Fibroblast of skin of left biceps (primary cell): ENCODE data around the gene CGREF1.
"Not testable (repeated sequence)": the region's sequence is repeated elsewhere in the genome, so short reads cannot be mapped to it uniquely, and the experiment has no call there.

Experiments used
- DNase-seq, 2 experiments: peaks; one replicate each; pipeline ENCODE4 v3.0.0-alpha.2; 2013; ENCODE audit warnings: low read depth in 2 of 2

The CGREF1 gene

DNA sequence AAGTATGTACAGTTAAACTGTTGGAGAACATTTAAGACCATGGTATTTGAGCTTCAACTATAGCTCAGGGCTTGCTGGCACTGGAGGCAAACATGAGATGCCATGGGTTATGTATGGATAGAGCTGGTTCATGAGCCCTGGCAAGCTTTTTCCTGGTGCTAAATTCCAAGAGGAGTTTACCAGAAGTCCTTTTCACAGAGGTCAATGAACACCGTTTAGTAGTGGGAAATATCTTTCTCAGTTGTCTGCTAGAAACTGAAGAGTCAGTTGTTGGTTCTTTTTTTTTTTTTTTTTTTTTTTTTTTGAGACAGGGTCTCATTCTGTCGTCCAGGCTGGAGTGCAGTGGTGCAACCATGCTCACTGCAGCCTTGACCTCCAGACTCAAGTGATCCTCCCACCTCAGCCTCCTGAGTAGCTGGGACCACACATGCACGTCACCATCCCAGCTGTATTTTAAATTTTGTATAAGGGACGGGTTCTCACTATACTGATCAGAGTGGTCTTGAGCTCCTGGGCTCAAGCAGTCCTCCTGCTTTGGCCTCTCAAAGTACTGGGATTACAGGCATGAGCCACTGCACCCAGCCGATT lies 31.0 kb downstream of the CGREF1 start:
- no peak for DNase-seq

DNA sequence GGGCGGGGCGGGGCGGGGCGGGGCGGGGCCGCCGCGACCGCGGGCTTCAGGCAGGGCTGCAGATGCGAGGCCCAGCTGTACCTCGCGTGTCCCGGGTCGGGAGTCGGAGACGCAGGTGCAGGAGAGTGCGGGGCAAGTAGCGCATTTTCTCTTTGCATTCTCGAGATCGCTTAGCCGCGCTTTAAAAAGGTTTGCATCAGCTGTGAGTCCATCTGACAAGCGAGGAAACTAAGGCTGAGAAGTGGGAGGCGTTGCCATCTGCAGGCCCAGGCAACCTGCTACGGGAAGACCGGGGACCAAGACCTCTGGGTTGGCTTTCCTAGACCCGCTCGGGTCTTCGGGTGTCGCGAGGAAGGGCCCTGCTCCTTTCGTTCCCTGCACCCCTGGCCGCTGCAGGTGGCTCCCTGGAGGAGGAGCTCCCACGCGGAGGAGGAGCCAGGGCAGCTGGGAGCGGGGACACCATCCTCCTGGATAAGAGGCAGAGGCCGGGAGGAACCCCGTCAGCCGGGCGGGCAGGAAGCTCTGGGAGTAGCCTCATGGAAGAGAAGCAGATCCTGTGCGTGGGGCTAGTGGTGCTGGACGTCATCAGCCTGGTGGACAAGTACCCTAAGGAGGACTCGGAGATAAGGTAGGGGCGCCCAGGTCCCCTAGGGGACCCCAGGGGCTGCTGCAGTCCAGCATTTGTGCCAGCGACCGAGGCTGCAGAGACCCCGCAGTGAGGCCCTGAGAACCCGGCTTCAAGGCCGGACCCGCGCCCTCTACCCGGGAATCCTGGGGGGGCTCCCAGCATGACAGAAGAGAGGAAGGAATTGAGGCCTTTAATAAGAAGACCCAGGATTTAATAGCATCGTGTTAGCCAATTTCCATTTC lies 32.0 kb downstream of the CGREF1 start, which contains the start of gene KHK:
TSS of gene KHK (plus strand) at position 49 of the 870 bp plus-strand sequence. CDS start at position 537, 488 bp downstream.
- no peak for DNase-seq

DNA sequence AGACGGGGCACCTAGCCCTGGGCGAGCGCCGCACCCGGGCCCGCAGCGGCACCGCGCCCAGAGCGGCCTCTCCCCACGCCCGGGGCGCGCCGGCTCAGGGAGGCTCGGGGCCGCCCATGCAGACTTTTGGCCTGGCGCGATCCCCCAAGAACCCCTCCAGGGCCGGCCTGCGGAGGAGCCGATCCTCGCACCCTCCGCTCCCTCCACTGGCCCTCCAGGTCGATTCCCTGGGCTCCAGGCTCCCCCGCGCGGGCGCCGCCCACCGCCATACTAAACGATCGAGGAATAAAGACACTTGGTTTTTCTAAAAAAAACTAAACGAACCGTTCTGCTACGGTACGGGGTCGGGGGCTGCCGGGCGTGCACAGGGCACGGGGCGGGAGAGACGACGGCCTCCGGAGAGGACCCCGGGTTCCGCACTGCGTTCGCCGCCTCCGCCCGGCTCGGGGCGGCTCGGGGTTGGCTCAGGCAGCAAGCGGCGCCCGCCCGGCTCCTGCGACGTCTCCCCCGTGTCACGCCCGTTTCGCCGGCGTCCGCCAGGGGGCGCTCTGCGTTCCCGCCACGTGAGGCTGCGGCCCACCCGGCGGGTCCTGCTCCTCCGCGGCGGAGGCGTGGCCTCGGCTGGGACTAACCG lies 32.7 kb downstream of the CGREF1 start:
- DNase-seq: peak; percentile 78 to 79

DNA sequence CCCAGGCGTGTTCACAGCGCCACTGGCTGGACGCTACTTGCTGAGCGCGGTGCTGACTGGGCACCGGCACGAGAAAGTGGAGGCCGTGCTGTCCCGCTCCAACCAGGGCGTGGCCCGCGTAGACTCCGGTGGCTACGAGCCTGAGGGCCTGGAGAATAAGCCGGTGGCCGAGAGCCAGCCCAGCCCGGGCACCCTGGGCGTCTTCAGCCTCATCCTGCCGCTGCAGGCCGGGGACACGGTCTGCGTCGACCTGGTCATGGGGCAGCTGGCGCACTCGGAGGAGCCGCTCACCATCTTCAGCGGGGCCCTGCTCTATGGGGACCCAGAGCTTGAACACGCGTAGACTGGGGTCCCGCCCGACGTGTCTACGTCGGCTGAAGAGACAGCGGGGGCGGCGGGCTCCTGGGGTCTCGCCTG lies 33.2 kb downstream of the CGREF1 start:
- DNase-seq: no peak

DNA sequence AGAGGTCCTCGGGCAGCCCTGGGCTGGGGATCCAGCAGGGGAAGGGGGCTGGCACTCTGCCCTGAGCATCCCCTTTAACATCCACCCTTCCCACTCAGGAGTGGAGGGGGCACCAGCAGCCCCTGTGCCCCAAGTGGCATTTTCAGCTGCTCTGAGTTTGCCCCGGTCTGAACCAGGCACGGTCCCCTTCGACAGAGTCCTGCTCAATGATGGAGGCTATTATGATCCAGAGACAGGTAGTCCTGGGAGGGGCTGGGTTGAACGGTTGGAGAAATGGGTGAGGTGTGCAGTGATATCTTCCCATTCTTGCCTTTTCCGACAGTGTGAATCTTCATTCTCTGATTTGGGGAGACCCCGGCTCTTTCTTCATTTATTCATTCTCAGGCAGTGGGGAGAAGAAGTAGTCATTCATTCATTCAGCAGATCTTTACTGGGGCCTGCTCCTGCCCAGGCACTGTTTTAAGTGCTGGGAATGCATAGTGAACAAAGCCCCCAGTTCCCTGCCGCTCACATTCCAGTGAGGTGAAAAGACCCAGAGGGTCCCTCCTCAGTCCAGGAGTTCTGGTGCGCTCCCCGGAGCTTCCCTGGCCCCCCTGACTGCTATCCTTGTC lies 33.8 kb downstream of the CGREF1 start:
- DNase-seq: no peak

DNA sequence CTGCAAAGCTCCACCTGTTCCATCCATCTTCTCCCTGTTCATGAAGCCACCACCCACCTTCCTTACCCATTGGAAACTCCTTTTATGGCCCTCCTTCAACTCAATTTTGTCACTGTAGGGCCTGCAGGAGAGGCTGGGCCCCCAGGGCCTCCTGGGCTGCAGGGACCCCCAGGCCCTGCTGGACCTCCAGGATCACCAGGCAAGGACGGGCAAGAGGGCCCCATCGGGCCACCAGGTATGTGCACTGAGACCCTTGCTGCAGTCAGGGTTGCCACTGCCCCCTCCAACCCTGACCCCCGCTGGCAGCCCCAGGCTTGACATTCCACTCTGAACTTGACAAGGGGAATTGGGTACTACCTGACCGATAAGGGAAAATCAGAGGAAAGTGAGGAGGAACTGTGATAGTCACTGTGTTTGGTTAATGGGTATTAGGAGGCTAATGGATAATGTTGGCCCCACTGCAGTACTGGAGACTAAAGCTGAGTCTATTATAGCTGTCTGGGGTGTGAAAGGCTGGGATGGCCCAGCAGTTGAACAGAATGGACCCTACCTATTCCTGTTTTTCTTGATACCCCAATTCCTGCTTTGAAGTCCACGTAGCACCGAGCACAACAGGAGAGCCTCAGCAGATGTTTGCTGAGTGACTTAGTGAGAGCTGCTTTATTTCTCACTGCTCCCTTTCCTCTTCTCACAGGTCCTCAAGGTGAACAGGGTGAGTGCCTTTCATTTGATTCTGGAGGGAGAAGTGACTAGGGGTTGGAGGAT lies 34.4 kb downstream of the CGREF1 start:
- DNase-seq: no peak

DNA sequence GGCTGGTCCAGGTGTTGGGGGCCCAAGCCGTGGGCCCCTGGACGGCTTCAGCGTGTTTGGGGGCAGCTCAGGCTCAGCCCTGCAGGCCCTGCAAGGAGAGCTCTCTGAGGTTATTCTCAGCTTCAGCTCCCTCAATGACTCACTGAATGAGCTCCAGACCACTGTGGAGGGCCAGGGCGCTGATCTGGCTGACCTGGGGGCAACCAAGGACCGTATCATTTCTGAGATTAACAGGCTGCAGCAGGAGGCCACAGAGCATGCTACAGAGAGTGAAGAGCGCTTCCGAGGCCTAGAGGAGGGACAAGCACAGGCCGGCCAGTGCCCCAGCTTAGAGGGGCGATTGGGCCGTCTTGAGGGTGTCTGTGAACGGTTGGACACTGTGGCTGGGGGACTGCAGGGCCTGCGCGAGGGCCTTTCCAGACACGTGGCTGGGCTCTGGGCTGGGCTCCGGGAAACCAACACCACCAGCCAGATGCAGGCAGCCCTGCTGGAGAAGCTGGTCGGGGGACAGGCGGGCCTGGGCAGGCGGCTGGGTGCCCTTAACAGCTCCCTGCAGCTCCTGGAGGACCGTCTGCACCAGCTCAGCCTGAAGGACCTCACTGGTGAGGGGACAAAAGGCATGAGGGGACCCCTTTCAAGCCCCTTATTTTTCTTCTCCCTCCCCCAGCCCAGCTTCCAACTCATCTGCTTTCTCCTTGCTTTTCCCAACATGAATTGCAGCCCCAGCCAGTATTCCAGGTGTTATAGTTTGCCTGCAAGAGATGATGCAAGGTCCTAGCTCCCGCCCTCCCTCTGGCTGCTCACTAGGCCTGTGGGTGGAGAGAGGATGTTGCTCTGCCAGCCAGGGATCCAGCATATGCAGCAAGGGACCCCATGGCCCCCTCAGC lies 35.3 kb downstream of the CGREF1 start:
- no peak for DNase-seq

DNA sequence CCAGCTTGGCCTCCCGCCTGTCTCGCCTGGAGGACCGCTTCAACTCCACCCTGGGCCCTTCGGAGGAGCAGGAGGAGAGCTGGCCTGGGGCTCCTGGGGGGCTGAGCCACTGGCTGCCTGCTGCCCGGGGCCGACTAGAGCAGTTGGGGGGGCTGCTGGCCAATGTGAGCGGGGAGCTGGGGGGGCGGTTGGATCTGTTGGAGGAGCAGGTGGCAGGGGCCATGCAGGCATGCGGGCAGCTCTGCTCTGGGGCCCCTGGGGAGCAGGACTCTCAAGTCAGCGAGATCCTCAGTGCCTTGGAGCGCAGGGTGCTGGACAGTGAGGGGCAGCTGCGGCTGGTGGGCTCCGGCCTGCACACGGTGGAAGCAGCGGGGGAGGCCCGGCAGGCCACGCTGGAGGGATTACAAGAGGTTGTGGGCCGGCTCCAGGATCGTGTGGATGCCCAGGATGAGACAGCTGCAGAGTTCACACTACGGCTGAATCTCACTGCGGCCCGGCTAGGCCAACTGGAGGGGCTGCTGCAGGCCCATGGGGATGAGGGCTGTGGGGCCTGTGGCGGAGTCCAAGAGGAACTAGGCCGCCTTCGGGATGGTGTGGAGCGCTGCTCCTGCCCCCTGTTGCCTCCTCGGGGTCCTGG lies 36.0 kb downstream of the CGREF1 start:
- DNase-seq: no peak

DNA sequence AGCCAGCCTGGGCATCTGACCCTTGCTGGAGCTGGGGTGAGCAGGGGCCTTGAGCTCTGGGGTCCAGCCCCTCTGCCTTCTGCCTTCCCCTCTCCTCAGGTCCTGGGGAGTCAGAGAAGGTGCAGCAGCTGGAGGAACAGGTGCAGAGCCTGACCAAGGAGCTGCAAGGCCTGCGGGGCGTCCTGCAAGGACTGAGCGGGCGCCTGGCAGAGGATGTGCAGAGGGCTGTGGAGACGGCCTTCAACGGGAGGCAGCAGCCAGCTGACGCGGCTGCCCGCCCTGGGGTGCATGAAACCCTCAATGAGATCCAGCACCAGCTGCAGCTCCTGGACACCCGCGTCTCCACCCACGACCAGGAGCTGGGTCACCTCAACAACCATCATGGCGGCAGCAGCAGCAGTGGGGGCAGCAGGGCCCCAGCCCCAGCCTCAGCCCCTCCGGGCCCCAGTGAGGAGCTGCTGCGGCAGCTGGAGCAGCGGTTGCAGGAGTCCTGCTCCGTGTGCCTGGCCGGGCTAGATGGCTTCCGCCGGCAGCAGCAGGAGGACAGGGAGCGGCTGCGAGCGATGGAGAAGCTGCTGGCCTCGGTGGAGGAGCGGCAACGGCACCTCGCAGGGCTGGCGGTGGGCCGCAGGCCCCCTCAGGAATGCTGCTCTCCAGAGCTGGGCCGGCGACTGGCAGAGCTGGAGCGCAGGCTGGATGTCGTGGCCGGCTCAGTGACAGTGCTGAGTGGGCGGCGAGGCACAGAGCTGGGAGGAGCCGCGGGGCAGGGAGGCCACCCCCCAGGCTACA lies 36.8 kb downstream of the CGREF1 start:
- DNase-seq: no peak

DNA sequence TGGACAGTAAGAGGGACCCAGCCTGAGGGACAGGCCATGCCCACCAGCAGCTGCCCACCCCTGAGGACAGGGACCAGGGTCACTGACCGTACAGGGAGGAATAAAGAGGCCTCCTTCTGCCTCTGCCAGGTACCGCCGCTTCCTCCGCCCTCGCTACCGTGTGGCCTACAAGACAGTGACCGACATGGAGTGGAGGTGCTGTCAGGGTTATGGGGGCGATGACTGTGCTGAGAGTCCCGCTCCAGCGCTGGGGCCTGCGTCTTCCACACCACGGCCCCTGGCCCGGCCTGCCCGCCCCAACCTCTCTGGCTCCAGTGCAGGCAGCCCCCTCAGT lies 38.4 kb downstream of the CGREF1 start:
- DNase-seq: no peak

DNA sequence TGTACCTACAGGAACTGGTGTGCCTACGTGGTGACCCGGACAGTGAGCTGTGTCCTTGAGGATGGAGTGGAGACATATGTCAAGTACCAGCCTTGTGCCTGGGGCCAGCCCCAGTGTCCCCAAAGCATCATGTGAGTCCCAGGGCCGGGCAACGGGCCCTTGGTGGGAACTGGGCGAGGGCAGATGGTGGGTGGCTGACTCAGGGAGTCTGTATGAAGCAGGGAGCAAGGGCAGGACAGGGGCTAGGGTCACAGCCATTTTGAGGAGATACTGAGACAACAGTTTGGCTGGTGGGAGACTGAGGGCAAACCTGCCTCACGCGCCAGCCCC lies 38.8 kb downstream of the CGREF1 start:
- no peak for DNase-seq

DNA sequence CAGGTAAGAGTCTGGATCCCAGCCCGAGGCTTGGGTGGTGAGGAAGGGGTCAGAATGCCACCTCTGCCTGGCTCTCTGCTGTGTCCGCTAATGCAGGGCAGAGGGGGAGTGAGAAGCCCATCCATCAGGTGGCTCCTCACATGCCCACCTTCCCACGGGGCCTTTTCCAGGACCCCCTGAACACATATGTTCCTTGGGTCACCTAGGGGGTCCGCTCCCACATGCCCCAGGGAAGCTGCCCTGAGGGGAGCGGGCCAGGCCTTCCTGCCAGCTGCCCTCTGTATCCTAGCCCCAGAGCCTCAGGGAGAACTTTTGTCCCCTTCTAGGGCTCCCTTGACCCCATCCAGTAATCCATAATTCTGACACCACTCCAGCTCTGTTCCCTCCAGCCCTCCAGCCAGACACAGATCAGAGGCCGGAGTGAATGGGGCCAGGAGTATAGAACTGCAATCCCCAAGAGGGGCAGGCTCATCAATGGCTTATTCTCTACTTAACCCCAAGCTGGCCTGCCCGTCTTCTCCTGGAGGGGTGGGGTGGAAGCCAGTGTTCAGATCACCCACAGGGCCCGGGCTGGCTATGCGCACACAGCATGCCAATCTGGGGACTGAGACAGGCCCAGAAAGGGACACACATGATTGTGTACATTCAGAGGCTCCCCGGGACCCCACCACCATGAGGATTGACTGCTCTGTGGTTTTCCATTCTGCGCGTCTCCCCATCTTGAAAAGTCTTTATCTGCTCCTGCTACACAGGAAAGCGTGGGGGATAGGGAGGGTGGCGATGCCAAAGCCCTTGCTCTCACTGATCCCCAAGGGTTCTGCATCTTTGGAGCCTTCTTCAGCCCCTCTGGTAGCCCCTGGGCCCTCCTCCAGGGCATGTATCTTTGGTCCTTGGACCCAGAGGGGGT lies 39.4 kb downstream of the CGREF1 start:
- DNase-seq: no peak

DNA sequence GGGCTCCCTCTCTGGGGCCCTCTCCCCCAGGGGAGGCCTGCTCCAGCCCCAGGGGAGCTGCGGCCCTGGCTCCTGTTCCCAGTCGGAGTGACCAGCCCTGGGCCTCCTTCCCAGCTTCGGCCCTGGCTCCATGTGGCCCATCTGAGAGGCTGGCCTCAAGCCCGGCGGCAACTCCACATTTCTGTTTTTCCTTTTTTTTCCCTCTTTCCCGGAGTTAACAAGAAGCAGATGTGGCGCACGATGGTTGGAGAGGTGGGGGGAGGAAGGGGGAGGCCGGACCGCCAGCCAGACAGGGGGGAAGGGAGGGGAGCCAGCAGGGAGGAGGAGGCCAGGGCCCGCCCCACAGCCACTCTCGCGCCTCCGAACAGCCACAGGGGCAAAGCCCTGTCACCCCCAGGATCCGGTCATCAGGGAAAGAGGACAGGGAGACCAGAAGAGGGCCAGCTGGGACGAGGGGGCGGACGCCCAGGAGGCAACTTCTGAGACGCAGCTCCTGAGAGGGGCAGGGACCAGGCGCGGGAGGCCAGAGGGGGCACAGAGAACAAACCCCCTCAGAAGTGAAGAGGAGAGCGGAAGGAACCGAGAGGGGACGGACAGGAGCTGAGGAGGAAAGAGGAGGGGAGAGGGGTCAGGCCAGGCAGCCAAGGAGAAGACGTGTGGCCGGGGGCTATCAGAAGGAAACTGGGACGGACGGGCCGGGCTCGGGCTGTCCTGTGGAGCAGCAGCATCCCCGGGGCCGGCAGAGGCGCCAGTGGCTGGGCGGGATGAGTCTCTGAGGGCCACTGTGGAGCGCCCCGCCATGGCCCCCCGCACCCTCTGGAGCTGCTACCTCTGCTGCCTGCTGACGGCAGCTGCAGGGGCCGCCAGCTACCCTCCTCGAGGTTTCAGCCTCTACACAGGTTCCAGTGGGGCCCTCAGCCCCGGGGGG lies 40.4 kb downstream of the CGREF1 start, which contains the start of gene EMILIN1:
TSS of gene EMILIN1 (plus strand) at position 349 of the 928 bp plus-strand sequence. CDS start at position 800, 451 bp downstream.
- DNase-seq: peak; percentile 90 to 93

DNA sequence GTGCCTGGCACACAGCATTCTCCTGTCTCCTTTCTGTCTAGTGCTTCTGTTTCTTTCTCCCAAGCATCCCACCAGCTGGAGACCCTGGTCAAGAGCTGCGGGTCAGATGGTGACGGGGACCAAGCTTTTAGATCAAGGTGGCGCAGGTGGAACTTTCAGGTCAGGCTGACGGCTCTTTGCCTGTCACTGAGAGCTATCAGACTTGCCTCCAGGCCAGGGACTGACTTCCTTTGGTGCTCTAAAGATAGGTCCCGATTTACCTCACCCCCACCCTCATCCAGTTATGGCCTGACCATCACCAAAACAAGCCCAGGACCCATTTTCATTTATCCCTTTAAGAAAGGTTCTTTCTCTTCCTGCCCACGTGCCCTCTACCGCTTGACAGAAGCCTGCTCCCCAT lies 41.7 kb downstream of the CGREF1 start:
- no peak for DNase-seq

DNA sequence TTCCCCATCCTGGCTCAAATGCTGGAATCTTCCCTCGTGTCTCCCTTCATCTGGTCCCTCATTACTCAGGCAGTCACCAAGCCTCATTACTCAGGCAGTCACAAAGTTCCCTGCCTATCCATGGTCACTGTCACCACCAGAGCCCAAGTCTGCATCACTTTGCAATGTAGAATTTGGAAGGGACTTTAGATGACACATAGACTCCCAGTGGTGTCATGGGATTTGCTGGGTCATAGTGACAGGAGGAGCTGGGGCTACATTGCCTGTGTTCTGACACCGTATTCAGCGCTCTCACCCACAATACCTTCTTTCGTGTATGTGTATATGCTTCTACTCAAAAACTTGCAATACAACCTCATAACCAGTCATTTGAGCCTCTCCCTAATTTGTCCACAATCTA lies 42.6 kb downstream of the CGREF1 start:
- DNase-seq: no peak

DNA sequence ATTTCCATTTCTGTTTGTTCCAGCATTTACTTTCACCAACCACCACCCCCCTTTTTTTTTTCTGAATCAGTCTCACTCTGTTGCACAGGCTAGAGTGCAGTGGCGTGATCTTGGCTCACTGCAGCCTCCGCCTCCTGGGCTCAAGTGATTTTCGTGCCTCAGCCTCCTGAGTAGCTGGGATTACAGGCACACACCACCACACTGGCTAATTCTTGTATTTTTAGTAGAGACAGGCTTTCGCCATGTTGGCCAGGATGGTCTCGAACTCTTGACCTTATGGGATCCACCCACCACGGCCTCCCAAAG lies 43.4 kb downstream of the CGREF1 start:
- DNase-seq: not testable (repeated sequence)
